ENCODE results near the gene RASA3. TPM values are rescaled to one million over a fixed set of nuclear protein-coding genes. Genes with fewer than 3 reads are reported as not detected.
A peak's percentile ranks its signal among the peaks of the same experiment; 100 is the strongest.

RASA3 gene
- total and polyA plus RNA-seq, 9 of the 15 experiments (the other 6 are each of a cell fraction or from before 2014, with no cell fraction given): 0.72 to 25.3 (median 14.4) TPM

GRCh38 chr13:114004420-114005205, 127.8 kb downstream of the RASA3 start (continued):
- TF ChIP-seq JUND (IDR thresholded peaks at IDR 0.05; ENCODE audit: borderline replicate concordance, low read depth, low read length) (peak; percentile 98), JUND (tag; IDR thresholded peaks at IDR 0.05; ENCODE audit: borderline replicate concordance, low read depth, low read length) (peak; percentile 96; the same call in 2 of the 3 replicates), SRSF7 (optimal IDR thresholded peaks at IDR 0.05; ENCODE audit: low read depth, low read length) (no peak), ELK1 (CRISPR knock-in tag; IDR thresholded peaks at IDR 0.05) (no peak), SMAD4 (CRISPR knock-in tag; conservative IDR thresholded peaks at IDR 0.05) (peak; percentile 77), ZNF561 (CRISPR knock-in tag; conservative IDR thresholded peaks at IDR 0.05) (no peak), MAZ (CRISPR knock-in tag; conservative IDR thresholded peaks at IDR 0.05 in 1 of 2, IDR thresholded peaks at IDR 0.05 in 1 of 2) (peak in 1 of 2 experiments; percentile 38; a peak in 1 of 4 replicates), USF2 (CRISPR knock-in tag; IDR thresholded peaks at IDR 0.05) (no peak), FOXK2 (conservative IDR thresholded peaks at IDR 0.05 in 1 of 2, IDR thresholded peaks at IDR 0.05 in 1 of 2; ENCODE audit: low read depth in 2 of 2) (peak; percentile 95 to 97), BCL6 (CRISPR knock-in tag; IDR thresholded peaks at IDR 0.05) (no peak), CLOCK (CRISPR knock-in tag; IDR thresholded peaks at IDR 0.05; ENCODE audit: borderline replicate concordance) (no peak), ZNF384 (IDR thresholded peaks at IDR 0.05; ENCODE audit: low read depth, low read length) (no peak), KAT2B (IDR thresholded peaks at IDR 0.05; ENCODE audit: low read depth, low read length) (no peak), ZEB2 (IDR thresholded peaks at IDR 0.05) (peak; percentile 45; the same call in 1 of the 2 replicates), ZNF239 (CRISPR knock-in tag; IDR thresholded peaks at IDR 0.05) (no peak), ZNF444 (CRISPR knock-in tag; IDR thresholded peaks at IDR 0.05) (no peak)
- TF ChIP-seq, protein P1, sequence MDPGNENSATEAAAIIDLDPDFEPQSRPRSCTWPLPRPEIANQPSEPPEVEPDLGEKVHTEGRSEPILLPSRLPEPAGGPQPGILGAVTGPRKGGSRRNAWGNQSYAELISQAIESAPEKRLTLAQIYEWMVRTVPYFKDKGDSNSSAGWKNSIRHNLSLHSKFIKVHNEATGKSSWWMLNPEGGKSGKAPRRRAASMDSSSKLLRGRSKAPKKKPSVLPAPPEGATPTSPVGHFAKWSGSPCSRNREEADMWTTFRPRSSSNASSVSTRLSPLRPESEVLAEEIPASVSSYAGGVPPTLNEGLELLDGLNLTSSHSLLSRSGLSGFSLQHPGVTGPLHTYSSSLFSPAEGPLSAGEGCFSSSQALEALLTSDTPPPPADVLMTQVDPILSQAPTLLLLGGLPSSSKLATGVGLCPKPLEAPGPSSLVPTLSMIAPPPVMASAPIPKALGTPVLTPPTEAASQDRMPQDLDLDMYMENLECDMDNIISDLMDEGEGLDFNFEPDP (CRISPR knock-in tag; IDR thresholded peaks at IDR 0.05): no peak

Measured in K562 (cell line).